ENCODE results near the gene CACNA1D.
A peak's percentile ranks its signal among the peaks of the same experiment; 100 is the strongest.

CACNA1D gene

DNA sequence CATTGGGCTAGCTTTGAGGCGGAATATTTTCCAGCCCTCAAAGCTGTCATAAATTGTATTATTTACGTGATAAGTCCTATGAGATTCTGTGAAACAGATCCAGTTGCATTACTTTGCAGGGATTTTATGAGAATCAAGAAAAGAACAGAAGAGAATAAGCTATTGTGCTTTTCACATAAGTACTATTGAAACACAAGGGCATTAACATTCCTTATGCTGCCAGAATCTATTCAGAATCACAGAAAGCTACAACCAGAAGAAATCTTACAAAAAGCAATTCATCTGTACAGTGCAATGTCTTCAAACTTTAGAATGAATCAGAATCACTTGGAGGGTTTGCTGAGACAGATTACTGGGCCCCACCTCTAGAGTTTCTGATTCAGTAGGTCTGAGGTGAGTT, 10.6 kb upstream of the CACNA1D start:
- H3K27me3 ChIP-seq (ENCODE audit: insufficient read depth, low read length, poor library complexity) = no peaks in the 10 kb centered on the region
- H3K79me2 ChIP-seq (ENCODE audit: control insufficient read depth, insufficient read depth, low read length) = no peaks in the 10 kb centered on the region
- H4K5ac ChIP-seq (ENCODE audit: low read length) = no peak overlapping the region
- H3K23ac ChIP-seq (ENCODE audit: low read length) = no peak overlapping the region
- H3K18ac ChIP-seq (ENCODE audit: low read length) = no peak overlapping the region
- H4K8ac ChIP-seq (ENCODE audit: low read depth, low read length) = no peak overlapping the region
- no peak for DNase-seq
- H2AK5ac ChIP-seq (ENCODE audit: low read length) = no peak overlapping the region
- no peaks in the 10 kb centered on the region for H3K4me1 ChIP-seq (ENCODE audit: control insufficient read depth, low read depth, low read length)
- no CpG with 5 or more reads among the region's 2 CpGs for WGBS (ENCODE audit: extremely low coverage, insufficient coverage, low lambda C conversion rate)
- no peak overlapping the region for H3K4me2 ChIP-seq (ENCODE audit: low read length)
- H2BK15ac ChIP-seq (replicated peaks; ENCODE audit: low read depth) = no peak overlapping the region
- H3K79me1 ChIP-seq (ENCODE audit: low read length) = no peaks in the 10 kb centered on the region
- H3K27ac ChIP-seq (ENCODE audit: low read depth, low read length) = no peak overlapping the region
- no peak overlapping the region for H3K56ac ChIP-seq (ENCODE audit: low read length)
- H3K4me3 ChIP-seq (ENCODE audit: low read length) = no peak overlapping the region
- no peak overlapping the region for H3K4ac ChIP-seq (ENCODE audit: low read depth, low read length)
- H2BK5ac ChIP-seq (ENCODE audit: low read length) = no peak overlapping the region
- H2BK120ac ChIP-seq (ENCODE audit: low read depth, low read length) = no peak overlapping the region
- H3K36me3 ChIP-seq (ENCODE audit: control insufficient read depth, insufficient read depth, low read length) = no peaks in the 10 kb centered on the region
- H3K9ac ChIP-seq (ENCODE audit: low read length) = no peak overlapping the region

GRCh38 chr3:53484984-53485383, 9.4 kb upstream of the CACNA1D start:
- Histone ChIP-seq H4K5ac (ENCODE audit: low read length) (no peak overlapping the region), H3K4me3 (ENCODE audit: low read length) (no peak overlapping the region), H2BK15ac (replicated peaks; ENCODE audit: low read depth) (no peak overlapping the region), H3K79me1 (ENCODE audit: low read length) (no peaks in the 10 kb centered on the region), H2AK5ac (ENCODE audit: low read length) (no peak overlapping the region), H2BK120ac (ENCODE audit: low read depth, low read length) (no peak overlapping the region), H4K8ac (ENCODE audit: low read depth, low read length) (no peak overlapping the region), H3K36me3 (ENCODE audit: control insufficient read depth, insufficient read depth, low read length) (no peaks in the 10 kb centered on the region), H3K9ac (ENCODE audit: low read length) (no peak overlapping the region), H3K4me2 (ENCODE audit: low read length) (no peak overlapping the region), H3K4ac (ENCODE audit: low read depth, low read length) (no peak overlapping the region), H3K27me3 (ENCODE audit: insufficient read depth, low read length, poor library complexity) (no peaks in the 10 kb centered on the region), H3K18ac (ENCODE audit: low read length) (no peak overlapping the region), H3K27ac (ENCODE audit: low read depth, low read length) (no peak overlapping the region), H3K23ac (ENCODE audit: low read length) (no peak overlapping the region), H3K56ac (ENCODE audit: low read length) (no peak overlapping the region), H3K79me2 (ENCODE audit: control insufficient read depth, insufficient read depth, low read length) (no peaks in the 10 kb centered on the region), H3K4me1 (ENCODE audit: control insufficient read depth, low read depth, low read length) (no peaks in the 10 kb centered on the region), H2BK5ac (ENCODE audit: low read length) (no peak overlapping the region)
- no peak for DNase-seq
- no CpG with 5 or more reads among the region's 1 CpG for WGBS (ENCODE audit: extremely low coverage, insufficient coverage, low lambda C conversion rate)

GRCh38 chr3:53485675-53486403, 8.6 kb upstream of the CACNA1D start:
- Histone ChIP-seq H3K79me2 (ENCODE audit: control insufficient read depth, insufficient read depth, low read length) (no peaks in the 10 kb centered on the region), H2BK15ac (replicated peaks; ENCODE audit: low read depth) (no peak overlapping the region), H2BK5ac (ENCODE audit: low read length) (no peak overlapping the region), H3K27ac (ENCODE audit: low read depth, low read length) (no peak overlapping the region), H3K4me2 (ENCODE audit: low read length) (no peak overlapping the region), H3K23ac (ENCODE audit: low read length) (no peak overlapping the region), H2BK120ac (ENCODE audit: low read depth, low read length) (no peak overlapping the region), H3K27me3 (ENCODE audit: insufficient read depth, low read length, poor library complexity) (no peaks in the 10 kb centered on the region), H3K56ac (ENCODE audit: low read length) (no peak overlapping the region), H4K5ac (ENCODE audit: low read length) (no peak overlapping the region), H3K79me1 (ENCODE audit: low read length) (no peaks in the 10 kb centered on the region), H3K9ac (ENCODE audit: low read length) (no peak overlapping the region), H2AK5ac (ENCODE audit: low read length) (no peak overlapping the region), H3K36me3 (ENCODE audit: control insufficient read depth, insufficient read depth, low read length) (no peaks in the 10 kb centered on the region), H3K4me1 (ENCODE audit: control insufficient read depth, low read depth, low read length) (no peaks in the 10 kb centered on the region), H3K18ac (ENCODE audit: low read length) (no peak overlapping the region), H3K4me3 (ENCODE audit: low read length) (no peak overlapping the region), H4K8ac (ENCODE audit: low read depth, low read length) (no peak overlapping the region), H3K4ac (ENCODE audit: low read depth, low read length) (no peak overlapping the region)
- DNase-seq = no peak
- no CpG with 5 or more reads among the region's 3 CpGs for WGBS (ENCODE audit: extremely low coverage, insufficient coverage, low lambda C conversion rate)

DNA sequence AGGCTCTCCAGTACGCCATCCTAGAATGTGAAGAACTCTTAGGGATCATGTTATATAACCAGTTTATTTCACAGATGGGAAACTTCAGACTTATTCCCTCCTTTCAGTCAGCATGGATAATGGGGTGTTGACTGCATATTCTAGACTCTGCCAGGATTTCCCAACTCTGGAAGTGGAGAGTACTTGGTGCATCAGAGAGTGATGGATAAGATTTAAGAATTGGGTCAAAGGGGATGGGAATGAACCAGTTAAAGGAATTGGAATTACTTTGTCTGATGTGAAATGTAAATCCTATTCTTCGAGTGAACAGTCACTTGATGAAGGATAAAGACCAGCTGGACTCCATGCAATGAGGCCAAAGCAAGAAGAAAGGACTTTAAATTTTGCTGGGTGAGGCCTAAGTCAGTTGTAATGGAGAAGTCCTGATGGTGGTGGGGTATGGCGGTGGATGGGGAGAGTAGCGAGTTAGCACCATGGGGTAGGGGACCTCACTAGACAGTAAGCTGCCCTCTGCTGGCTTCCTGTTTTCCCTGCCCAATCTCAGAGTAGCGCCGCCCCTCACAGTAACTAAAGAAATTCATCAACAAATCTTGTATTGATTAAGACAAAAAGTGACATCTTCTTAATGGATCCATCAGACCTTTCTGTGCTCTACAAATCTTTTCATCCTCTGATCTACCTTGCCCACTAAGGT, 7.3 kb upstream of the CACNA1D start:
- H3K4me1 ChIP-seq (ENCODE audit: control insufficient read depth, low read depth, low read length) = no peaks in the 10 kb centered on the region
- no peak overlapping the region for H3K4me3 ChIP-seq (ENCODE audit: low read length)
- H3K4ac ChIP-seq (ENCODE audit: low read depth, low read length) = no peak overlapping the region
- no peak overlapping the region for H3K18ac ChIP-seq (ENCODE audit: low read length)
- no peaks in the 10 kb centered on the region for H3K36me3 ChIP-seq (ENCODE audit: control insufficient read depth, insufficient read depth, low read length)
- peak; percentile 33 for DNase-seq
- no peaks in the 10 kb centered on the region for H3K79me1 ChIP-seq (ENCODE audit: low read length)
- H3K79me2 ChIP-seq (ENCODE audit: control insufficient read depth, insufficient read depth, low read length) = no peaks in the 10 kb centered on the region
- no peak overlapping the region for H4K8ac ChIP-seq (ENCODE audit: low read depth, low read length)
- no peak overlapping the region for H4K5ac ChIP-seq (ENCODE audit: low read length)
- H3K4me2 ChIP-seq (ENCODE audit: low read length) = no peak overlapping the region
- H3K56ac ChIP-seq (ENCODE audit: low read length) = no peak overlapping the region
- no peak overlapping the region for H2BK5ac ChIP-seq (ENCODE audit: low read length)
- no peak overlapping the region for H2BK120ac ChIP-seq (ENCODE audit: low read depth, low read length)
- H3K23ac ChIP-seq (ENCODE audit: low read length) = no peak overlapping the region
- no peak overlapping the region for H2AK5ac ChIP-seq (ENCODE audit: low read length)
- no peak overlapping the region for H3K9ac ChIP-seq (ENCODE audit: low read length)
- WGBS (ENCODE audit: extremely low coverage, insufficient coverage, low lambda C conversion rate) = no CpG with 5 or more reads among the region's 6 CpGs
- H3K27ac ChIP-seq (ENCODE audit: low read depth, low read length) = no peak overlapping the region
- H2BK15ac ChIP-seq (replicated peaks; ENCODE audit: low read depth) = no peak overlapping the region
- H3K27me3 ChIP-seq (ENCODE audit: insufficient read depth, low read length, poor library complexity) = no peaks in the 10 kb centered on the region

GRCh38 chr3:53489386-53489785, 5.0 kb upstream of the CACNA1D start:
- Histone ChIP-seq H3K79me2 (ENCODE audit: control insufficient read depth, insufficient read depth, low read length) (no peaks in the 10 kb centered on the region), H2BK5ac (ENCODE audit: low read length) (no peak overlapping the region), H3K4me1 (ENCODE audit: control insufficient read depth, low read depth, low read length) (no peaks in the 10 kb centered on the region), H2BK120ac (ENCODE audit: low read depth, low read length) (no peak overlapping the region), H4K5ac (ENCODE audit: low read length) (no peak overlapping the region), H3K9ac (ENCODE audit: low read length) (no peak overlapping the region), H2AK5ac (ENCODE audit: low read length) (no peak overlapping the region), H4K8ac (ENCODE audit: low read depth, low read length) (no peak overlapping the region), H3K4ac (ENCODE audit: low read depth, low read length) (no peak overlapping the region), H3K4me3 (ENCODE audit: low read length) (no peak overlapping the region), H3K4me2 (ENCODE audit: low read length) (no peak overlapping the region), H3K27ac (ENCODE audit: low read depth, low read length) (no peak overlapping the region), H3K56ac (ENCODE audit: low read length) (no peak overlapping the region), H3K79me1 (ENCODE audit: low read length) (no peaks in the 10 kb centered on the region), H2BK15ac (replicated peaks; ENCODE audit: low read depth) (no peak overlapping the region), H3K27me3 (ENCODE audit: insufficient read depth, low read length, poor library complexity) (peaks cover 9% of the 10 kb centered on the region), H3K18ac (ENCODE audit: low read length) (no peak overlapping the region), H3K36me3 (ENCODE audit: control insufficient read depth, insufficient read depth, low read length) (no peaks in the 10 kb centered on the region), H3K23ac (ENCODE audit: low read length) (no peak overlapping the region)
- no peak for DNase-seq
- WGBS (ENCODE audit: extremely low coverage, insufficient coverage, low lambda C conversion rate) = no CpG with 5 or more reads among the region's 2 CpGs

All from mesendoderm (in vitro differentiated cells).